ENCODE data around the gene OLFM1.
"Not testable (repeated sequence)": the region's sequence is repeated elsewhere in the genome, so short reads cannot be mapped to it uniquely, and the experiment has no call there.

OLFM1 gene

DNA sequence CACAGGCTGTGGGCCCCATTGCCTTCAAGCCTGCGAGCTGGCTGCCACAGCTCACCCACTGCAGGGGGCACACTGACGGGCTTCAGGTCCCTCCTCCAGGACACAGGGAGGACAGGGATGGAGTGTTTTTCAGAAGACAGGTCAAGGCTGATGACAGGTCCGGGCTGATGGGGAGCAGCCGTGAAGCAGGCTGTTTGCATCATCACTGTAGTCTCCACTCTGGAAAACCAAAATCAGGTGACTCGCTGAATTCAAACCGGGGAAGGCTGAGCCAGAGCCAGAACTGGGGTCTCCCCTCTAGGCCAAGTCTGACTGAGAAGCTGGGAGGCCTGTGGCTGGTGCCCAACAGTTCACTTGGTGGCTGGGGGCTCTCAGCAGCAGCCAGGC lies 48.5 kb downstream of the OLFM1 start:
- no peak for DNase-seq

DNA sequence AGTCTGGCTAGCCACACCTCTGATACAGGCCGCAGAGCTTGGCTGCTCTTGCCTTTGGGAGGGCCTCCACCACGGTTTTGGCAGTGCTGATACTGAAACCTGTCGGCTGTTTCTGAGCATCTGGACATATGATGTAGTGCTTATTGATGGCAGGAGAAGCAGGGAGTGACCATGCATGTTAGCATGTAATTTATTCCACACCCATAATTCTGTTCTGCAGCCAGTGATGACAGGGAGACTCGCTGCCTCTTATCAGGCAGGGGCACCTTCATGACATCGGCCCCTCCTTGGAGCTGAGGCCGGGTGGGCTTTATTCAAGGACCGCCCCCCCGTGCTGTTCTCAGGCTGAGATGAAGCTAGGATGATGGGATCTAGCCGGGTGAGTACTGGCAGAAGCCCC lies 49.0 kb downstream of the OLFM1 start:
- DNase-seq = no peak

DNA sequence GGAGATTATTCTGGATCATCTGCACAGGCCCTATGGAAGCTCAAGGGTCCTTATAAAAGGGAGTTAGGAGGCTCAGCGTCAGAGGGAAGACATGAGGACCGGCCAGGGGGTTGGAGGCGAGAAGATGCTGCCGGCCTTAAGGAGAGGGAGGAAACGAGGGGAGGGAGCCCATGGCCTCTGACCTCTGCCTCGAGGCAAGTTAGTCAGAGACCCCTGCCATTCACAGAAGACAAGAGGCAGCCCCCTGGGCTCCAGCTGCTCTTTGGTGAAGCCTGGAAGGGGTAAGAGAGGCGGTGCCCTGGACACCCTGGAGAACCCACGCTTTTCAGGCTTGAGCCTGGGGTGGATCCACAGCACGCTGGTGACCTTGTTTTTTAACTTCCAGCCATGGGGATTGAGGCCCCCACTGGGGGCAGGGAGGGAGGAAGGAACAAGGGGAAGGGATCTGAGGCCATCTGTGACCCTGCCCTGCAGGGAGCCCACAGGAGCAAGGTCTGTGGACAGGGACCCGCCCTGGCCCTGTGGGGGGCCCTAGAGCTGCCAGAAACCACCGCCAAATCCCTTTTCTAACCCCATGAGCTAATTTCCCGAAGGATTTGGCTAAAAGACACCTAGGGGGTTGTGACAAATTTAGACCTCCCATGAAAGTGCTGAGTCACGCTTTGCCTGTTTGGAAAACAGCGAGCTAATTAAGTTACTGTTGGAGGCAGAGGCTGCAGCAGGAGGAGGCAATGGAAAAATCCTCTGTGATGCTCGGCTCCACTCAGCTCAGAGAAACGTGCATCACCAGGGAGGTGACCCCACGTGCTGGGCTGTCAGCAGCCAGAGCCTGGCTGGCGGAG lies 49.7 kb downstream of the OLFM1 start:
- DNase-seq = no peak

DNA sequence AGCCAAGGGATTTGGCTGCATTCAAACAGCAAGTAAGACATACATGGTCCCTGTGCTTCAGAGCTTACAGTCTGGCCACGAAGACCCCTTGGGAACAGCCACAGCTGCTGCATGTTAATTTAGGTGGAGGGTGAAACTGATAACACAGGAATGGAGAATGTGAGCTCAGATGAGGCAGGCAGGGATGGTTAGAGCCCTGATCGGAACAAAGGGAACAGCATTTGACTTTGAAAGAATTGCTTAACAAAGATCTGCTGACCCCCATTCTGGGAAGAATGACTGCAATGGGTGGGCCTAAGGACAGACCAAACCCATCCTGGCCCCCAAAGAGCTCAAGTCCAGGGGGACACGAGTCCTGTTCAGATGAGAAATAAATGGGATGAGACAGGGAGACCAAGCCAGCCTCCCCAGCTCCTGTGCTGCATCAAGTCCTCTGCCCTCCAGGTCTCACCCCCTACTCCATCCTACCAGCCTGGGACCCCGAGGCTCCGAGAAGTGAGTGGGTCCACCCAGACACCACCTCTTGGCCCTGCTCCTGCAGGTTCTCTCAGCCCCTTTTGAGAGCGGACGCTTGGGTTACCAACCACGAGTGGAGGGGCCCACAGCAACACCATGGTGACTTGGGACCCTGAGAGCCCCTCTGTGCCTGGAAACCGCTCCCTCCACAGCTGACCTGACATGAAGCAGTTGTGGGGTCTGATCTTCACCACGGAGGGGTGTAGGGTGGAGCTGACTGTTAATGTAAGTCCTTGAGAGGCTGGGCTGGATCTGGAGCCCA lies 50.8 kb downstream of the OLFM1 start:
- no peak for DNase-seq

DNA sequence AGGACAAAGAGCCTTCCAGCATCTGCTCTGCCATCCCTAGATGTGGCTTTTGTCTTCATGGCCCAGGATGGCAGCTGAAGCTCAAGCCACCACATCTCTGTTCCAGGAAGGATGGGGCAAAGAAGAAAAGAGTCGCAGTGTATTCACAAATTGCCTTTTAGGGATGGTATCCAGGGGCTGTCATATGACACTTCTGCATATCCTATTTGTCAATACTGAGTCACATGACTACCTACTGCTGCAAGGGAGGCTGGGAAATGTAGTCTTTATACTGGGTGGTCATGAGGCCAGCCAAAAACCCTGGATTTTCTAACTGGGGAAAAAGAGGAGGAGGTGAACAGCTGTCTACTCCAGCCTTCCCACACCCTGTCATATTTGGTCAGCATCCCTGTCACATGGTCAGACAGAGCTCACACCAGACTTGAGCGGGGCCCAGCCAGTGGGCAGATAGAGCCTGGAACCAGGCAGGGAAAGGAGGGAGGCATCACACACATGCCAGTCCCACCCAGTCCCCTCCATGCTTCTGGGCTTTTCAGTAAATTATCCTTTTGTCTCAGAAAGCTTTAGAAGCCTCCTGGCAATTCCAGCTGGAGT lies 52.0 kb downstream of the OLFM1 start:
- no peak for DNase-seq

DNA sequence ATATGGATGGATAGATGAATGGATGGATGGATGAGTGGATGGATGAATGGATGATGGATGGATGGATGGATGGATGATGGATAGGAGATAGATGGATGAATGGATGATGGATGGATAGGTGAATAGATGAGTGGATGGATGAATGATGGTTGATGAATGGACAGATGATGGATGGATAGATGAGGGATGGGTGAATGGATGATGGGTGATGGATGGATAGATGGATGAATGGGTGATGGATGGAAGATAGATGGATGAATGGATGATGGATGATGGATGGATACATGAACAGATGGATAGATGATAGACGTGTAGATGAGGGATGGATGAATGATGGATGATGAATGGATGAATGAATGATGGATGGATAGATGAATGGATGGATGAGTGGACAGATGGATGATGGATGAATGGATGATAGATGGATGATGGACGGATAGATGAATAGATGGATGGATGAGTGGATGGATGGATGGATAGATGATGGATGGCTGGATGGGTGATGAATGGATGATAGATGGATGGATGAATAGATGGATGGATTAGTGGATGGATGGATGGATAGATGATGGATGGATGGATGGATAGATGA lies 53.8 kb downstream of the OLFM1 start:
- DNase-seq = no peak

DNA sequence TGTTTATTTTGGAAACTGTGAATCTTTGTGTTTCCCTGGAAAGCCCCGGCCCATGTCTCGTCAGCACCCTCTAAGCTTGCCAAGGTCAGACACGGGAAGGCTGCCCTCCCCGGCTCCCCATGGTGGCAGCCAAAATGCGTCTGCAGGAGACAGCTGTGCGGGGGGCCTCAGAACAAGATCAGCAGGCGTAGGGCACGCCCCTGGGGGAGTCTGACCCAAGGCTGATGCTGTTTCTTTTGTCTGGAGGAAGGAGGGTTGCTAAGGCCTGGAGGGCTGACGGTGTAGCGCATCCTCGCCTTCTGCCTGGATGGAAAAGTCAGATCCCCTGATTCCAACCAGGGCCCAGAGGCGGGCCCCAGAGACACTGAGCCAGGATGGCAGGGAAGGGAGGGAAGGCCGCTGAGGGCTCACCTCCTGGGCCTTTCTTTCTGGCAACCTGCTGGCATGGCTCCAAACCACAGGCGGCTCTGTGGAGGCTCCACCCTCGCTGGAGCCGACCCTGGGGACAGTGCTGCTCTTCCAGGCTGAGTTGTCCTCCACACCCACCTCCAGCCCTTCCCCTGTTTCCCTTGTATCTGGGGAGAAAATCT lies 57.2 kb downstream of the OLFM1 start:
- DNase-seq = no peak

DNA sequence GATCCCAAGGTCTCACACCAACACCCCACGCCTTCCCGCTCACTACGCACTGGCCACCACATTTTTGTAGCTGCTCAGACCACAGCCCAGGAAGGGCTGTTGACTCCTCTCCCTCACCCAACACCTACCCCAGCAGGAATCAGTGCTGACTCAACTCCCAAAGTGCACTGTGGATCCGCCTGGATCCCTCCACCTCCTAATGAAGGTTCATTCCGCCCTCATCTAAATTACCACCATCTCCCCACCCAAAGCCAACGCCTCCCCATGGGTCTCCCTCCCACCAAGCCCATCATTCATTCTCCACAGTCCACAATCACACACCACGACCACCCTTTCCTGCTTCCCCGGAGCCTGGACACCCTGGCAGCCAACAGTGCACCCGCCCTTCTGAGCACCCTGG lies 57.8 kb downstream of the OLFM1 start:
- no peak for DNase-seq

DNA sequence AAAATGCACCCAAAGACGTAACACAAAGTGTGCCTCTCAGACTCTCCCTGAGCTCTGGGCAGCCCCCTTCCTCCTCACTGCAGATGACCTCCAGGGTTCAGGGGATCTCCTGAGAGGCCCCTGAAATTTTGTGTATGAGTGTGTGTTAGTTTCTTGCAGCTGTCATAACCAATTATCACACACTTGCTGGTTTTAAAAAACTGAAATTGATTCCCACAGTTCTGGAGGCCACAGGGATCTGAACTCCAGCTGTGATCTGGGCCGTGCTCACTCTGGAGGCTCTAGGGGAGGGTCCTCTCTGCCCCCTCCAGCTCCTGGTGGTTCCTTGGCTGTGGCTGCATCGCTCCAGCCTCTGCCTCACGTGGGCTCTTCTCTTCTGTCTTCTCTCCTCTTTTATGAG lies 58.8 kb downstream of the OLFM1 start:
- no peak for DNase-seq

DNA sequence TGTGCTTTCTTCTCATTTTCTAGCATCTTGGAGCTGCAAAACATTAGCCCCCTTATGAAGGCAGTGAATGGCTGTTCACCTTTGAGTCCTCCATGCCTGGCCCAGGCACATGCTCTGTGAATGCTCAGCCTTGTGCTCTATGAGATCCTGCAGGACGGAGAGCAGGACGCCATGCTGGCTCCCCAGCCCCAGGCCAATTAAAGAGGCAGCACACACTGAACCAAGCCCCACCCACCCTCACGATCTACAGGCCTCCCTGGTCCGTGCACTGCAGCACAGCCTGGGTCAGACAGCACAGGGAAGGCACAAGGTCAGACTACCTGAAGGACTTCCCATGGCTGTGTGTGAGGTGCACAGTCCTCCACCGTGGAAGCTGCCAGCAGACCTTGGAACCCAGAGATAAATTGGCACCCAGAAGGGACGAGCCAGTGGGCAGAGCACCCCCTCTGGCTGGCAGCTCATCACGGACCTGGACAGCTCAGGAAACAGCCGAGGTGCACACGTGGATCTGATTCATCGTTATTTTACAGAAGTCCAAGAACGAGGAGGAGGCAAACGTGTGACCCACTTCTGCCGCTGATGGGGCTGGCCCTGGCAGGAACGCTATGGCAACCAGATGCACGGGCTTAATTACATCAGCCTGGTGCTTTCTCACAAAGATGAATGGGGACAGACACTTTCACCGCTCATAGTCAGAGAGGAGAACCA lies 59.5 kb downstream of the OLFM1 start:
- no peak for DNase-seq

DNA sequence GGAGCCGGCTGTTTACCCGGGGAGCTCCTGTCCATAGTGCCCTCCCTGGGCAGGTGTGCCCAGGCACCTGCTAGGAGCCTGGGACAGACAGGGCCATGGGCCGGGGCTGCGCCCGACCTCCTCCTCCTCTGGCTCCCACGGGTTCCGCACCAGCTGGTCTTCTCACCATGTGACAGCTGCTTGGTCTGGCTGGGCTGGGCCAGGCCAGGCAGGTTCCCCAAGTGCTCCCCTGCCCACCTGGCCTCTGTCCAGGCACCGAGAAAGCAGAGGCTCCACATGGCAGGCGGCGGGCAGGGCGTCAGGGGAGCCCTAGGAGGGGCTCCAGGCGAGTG lies 60.0 kb downstream of the OLFM1 start:
- no peak for DNase-seq

DNA sequence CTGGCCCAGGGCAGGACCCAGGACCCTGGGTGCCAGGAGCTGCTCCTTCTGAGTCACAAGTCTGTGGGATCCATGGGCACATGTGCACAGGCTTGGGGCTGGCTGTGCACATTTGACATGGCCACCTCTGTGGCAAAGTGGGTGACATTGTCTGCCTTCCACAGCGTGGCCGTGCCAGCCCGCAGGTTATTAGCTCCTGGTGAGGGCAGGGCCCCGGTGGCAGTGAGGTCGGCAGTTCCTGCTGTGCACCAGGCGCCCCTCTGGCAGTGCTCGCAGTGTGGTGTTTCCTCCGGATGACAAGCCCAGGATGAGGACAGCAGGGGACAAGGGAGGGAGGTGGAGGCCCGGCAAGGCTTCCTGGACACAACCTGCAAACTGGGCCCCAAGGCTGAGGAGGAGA lies 60.5 kb downstream of the OLFM1 start:
- no peak for DNase-seq

DNA sequence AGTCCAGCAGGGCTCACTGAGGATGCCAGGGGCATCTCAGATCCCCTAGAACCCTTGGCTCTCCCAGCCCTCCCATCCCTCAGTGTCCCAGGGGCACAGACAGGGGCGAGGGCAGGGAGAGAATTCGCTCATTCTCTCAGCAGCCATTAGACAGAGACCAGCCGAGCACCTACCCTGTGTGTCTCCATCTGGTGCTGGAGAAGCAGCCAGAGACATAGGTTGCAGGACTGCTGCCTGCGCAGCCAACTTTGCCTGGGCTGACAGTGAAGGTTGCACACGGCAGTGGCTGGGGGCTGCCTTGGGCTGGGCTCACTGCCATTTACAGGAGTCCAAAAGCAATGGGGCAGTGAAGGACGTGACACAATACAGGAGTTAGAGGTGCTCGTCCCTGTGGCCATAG lies 60.9 kb downstream of the OLFM1 start:
- no peak for DNase-seq

DNA sequence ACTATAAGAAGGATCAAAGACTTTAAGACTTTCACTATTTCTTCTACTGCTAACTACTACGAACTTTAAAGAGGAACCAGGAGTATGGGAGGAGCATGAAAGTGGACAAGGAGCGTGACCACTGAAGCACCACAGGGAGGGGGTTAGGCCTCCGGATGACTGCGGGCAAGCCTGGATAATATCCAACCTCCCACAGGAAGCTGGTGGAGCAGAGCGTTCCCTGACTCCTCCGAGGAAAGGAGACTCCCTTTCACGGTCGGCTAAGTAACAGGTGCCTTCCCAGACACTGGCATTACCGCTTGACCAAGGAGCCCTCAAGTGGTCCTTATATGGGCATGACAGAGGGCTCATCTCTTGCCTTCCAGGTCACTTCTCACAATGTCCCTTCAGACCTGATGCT lies 62.4 kb downstream of the OLFM1 start:
- not testable (repeated sequence) for DNase-seq

DNA sequence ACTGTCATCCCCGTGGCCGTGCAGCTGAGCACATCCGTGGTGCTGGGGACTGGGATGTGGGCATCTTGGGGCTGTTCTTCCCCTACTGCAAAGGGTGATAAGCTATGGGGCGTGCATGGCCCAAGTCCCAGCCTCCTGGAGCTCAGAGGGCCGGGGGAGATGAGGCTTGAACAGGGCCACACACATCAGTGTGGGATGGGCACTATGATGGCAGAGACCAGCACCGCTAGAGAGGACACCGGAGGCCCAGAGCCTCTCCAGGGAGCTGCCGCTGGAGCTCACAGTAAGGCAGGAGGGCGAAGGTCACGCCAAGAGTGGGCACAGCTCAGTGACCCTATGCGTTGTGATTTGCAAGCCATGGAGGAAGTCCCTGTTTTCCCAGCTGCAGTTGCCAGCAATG lies 63.5 kb downstream of the OLFM1 start:
- no peak for DNase-seq

DNA sequence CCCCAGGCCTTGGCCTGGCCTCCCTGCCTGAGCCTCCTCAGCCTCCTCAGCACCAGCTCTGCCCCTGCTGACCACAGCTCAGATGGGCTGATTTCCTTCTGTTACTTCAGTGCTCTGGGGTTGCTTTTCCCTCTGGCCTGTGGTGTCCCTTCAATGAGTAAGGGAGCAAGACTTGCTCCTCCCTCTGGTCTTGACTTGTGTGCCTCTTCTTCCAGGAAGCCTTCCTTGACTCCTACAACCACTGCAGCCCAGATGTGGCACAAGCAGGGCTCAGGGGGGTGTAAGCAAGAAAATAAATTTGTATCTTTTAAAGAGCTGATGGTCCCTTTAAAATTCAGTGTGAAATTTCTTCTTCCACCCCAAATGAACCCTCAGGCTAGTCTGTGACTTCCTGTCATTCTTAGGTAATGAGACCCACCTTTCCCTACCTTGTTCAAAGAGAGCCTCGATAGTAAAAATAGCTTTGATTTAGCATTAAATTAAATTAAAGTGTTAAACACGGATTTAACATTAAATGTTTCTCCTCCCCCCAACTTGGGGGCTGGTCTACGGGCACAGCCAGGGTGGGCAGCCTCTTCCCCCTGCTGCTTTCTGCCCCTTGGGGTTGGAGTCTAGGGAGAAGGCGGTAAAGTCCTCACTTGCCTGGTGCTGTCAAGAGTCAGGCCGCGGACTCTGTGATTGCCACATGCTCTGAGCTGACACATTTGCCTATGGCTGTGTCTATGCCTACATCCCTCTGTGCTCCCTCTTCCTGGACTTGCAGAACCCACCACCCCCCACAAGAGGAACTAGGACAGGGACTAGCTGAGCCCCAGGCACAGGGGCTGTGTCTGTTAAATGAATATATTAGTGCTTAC lies 64.5 kb downstream of the OLFM1 start:
- no peak for DNase-seq

DNA sequence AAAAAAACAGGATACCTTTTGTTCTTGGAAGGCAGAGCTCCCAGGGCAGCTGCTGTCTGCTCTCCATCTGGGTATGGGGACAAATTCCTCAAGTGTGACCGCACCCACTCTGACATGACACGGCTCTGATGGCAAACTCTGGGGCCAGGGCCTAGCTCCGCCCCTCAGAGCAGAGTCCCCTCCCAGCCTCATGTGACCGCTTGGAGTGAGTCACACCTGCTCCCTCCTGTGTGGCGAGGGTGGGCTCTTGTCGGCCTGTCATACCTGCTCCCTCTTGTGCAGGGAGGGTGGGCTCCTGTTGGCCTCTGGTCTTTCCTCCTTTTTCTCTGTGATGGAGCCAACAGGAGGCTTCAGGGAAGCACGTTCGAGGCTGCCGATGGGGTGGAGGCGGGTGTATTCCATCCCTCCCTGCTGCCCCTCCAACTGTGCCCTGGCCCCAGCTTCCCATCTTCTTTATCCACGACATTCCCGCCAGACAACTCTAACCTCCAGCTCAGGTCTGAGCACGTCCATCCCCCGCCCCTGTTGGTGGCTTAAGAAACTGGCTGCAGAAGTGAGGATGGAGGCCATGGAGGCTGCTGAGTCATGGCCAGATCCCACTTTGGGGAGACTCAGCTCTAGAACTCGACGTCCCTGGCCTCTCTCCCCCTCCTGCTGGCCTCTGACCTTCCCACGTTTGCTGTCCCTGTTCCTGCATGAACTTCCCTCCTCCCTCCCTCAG lies 65.3 kb downstream of the OLFM1 start:
- DNase-seq = no peak

DNA sequence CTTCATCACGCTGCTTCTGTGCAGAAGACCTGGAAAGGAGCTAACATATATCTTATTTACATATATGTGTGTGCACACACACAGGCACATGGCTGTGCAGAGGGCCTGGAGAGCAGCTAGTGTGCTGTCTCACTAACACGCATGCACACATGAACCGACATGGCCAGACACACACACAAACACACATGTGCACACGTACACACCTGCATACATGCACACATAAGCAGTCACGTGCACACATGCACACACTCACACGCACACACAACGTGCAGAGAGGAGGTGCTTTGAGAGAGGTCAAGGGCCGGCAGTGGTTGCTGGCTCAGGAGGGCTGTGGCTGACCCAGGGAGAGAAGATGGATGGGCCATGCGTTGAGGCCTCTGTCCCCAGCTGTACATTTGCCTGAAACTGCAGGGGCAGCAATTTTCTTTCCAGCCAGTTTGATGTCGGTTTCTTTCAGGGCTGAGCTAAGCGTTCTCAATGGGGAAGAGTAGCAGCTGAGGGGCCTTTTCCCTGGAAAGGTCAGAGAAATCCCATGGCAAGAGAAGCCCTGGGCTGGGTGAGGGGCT lies 66.7 kb downstream of the OLFM1 start:
- no peak for DNase-seq

DNA sequence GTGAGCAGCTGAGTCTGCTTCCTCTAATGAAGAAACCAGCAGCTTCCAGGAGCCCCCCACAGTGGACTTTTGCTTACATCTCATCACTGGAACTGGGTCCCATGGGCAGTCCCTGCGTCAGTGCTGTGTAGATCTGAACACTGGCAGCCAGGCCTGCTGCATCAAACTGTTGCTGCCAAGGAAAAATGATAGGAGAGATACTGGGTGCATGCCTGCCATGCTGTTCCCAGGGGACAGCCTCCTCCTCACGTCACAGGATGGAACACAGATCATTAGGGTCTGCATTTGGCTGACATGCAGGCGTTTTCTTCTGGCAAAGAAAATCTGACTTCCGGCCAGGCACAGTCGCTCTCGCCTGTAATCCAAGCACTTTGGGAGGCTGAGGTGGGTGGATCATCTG lies 67.9 kb downstream of the OLFM1 start:
- DNase-seq = no peak

All from T1000 (cell line).